ENCODE measurements around the gene RAB17.

- no peak for TF ChIP-seq CTCF (IDR thresholded peaks at IDR 0.05)
- no peak for TF ChIP-seq POLR2A (IDR thresholded peaks at IDR 0.05)
Observed at GRCh38 chr2:237631801-237632585, 41.5 kb upstream of the RAB17 start.

Data from adrenal gland (tissue), 5 donors.